GM21619 (cell line): ENCODE results near the gene RIC1.
"Not testable (repeated sequence)": the region's sequence is repeated elsewhere in the genome, so short reads cannot be mapped to it uniquely, and the experiment has no call there.

Experiments used
- ATAC-seq: cut with Tn5 transposase; IDR thresholded peaks from one replicate; pipeline ENCODE4 v1.9.1; 2021; ENCODE audit not compliant: unreplicated experiment

Gene RIC1

GRCh38 chr9:5784526-5785315 is 155.8 kb downstream of the RIC1 start:
- ATAC-seq = no peak

- ATAC-seq = no peak
Observed at GRCh38 chr9:5786370-5787127, 157.6 kb downstream of the RIC1 start.

- ATAC-seq = no peak
Observed at GRCh38 chr9:5787220-5787619, 158.3 kb downstream of the RIC1 start.

GRCh38 chr9:5787759-5788302 is 158.9 kb downstream of the RIC1 start:
- ATAC-seq = no peak

DNA sequence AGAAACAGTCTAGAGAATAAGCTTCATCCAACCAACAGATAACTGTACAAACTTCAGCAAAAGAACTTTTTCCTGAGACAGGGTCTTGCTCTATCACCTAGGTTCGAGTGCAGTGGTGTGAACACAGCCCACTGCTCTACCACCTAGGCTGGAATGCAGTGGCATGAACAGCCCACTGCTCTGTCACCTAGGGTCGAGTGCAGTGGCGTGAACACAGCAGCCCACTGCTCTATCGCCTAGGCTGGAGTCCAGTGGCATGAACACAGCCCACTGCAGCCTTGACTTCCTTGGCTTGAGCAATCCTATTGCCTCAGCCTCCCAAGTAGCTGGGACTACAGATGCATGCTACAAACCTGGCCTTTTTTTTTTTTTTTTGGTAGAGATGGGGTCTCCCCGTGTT is 160.6 kb downstream of the RIC1 start:
- no peak for ATAC-seq

- no peak for ATAC-seq
Observed at GRCh38 chr9:5790923-5791322, 162.0 kb downstream of the RIC1 start.

DNA sequence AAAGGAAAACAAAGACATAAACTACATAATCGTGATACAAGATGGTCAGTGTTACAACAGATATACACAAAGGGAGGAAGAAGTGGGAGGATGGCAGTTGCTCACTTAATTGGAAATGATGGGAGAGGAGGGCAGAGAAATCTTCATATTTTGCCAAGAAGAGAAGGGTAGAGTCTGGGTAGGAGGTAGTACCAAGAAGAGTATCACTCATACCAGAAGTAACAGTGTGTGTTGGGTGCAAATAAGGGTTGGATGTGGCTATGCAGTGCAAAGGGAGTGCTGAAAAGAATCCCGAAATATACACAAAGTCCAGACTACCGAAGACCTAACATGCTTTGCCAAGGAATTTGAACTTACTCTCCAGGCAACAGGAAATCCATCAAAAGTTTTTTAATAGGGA is 163.0 kb downstream of the RIC1 start:
- ATAC-seq = no peak

DNA sequence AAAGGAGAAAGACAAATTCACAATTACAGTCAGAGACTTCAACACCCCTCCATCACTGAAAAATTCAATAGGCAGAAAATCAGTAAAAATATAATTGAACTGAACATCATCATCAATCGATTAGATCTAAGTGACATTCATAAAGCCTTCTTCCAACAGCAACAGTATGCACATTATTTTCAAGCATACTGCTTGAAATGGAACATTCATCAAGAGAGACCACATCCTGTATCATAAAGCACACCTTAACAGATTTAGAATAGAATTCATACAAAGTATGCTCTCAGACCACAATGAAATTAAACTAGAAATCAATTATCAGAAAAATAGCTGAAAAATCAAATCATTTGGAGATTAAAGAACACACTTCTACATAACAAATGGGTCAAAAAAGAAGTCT is 164.9 kb downstream of the RIC1 start:
- ATAC-seq = no peak

- no peak for ATAC-seq
Observed at GRCh38 chr9:5796298-5796697, 167.4 kb downstream of the RIC1 start.

DNA sequence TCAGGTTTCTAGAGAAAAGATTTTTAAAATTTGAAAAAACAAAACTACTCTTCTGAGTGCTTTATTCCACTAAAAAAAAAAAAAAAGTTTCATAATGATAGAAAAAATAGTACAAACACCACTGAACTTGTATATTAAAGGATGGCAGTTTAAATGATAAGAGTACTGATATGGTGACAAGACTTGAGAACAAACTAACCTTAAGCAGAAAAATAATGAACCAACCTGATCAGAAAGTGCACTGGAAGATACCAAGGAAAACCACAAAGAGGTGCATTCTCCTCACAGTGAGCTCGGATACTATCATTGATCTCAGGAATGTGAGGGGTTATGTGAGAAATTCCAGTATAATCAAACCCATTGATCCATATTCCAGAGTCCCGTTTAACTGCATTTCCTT is 169.7 kb downstream of the RIC1 start:
- ATAC-seq = no peak

DNA sequence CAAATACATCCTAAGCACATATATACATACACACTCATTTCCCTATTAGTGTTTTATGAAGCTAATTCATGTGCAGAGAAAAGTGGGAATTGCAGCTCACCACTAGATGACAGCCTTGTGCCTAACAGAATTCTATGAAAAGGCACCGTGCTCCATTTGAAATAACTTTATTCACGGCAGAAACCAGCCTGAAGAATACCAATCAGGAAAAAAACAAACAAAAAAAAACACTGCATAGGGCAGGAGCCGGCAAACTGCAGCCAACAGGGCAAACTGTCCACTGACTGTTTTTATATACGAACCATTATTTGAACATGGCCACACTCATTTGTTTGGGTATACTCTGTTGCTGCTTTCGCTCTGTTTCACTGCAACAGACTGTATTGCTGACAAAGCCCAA is 170.4 kb downstream of the RIC1 start:
- ATAC-seq = no peak

DNA sequence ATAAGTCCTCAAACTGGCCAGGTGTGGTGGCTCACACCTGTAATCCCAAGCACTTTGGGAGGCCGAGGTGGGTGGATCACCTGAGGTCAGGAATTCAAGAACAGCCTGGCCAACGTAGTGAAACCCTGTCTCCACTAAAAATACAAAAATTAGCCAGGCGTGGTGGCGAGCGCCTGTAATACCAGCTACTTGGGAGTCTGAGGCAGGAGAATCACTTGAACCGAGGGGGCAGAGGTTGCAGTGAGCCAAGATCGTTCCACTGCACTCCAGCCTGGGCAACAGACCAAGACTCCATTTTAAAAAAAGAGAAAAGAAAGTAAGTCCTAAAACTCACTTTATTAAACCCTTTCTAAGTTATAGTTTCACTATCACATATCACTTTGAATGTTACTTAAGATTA is 171.5 kb downstream of the RIC1 start:
- ATAC-seq = not testable (repeated sequence)

- no peak for ATAC-seq
Observed at GRCh38 chr9:5800969-5801738, 172.2 kb downstream of the RIC1 start.

GRCh38 chr9:5801739-5802113 is 172.8 kb downstream of the RIC1 start:
- no peak for ATAC-seq

- ATAC-seq = no peak
Observed at GRCh38 chr9:5805478-5805877, 176.6 kb downstream of the RIC1 start.

DNA sequence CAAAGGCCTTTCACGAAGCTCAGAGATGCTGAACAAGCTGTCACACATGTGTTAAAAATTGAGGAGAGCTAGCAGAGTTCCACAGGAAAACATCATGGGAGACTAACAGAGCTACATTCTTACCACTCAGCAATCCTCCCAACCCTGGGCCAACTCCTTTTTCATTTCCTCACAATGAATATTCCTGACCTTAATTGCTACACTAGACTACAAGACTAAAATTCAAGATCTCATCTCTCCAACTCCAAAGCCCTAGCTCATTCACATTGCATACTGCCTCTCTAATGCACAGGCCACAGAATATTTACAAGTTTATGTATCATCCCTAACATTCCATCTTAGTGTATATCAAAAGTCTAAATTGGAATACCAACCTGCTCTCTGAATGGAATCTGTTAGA is 182.8 kb downstream of the RIC1 start:
- ATAC-seq = no peak

DNA sequence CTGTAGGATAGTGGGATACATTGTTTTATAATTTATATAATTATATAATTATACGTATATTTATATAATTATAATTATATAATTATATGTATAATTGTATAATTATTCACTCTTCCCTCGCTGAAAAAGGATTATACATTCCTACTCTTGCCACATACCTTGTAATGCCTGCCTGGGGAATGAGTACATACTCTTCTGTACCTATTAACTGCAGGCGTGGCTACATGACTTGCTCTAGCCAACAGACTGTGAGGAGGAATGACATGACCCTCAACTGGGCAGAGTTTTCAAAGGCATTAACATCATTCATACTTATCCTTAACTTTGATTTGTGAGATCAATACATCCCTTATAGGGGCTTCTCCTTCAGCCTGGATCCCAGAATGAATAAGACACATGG is 184.9 kb downstream of the RIC1 start:
- no peak for ATAC-seq

DNA sequence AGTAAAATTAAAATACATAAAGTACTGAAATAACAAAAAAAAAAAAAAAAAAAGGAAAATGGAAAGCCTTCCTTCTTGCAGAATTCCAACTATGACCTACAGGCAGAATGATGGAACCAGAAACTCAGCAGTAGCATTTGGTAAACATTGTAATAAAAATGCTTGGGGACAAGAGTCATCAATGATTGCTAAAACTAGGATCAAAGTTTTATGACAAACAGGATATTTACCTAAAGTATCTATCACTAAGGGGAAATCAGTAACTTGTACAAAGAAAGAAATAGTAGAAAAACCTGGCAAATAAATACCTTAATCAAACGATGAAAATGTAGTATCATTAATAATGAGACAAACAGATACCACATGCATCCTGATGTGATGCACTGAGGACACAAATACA is 186.6 kb downstream of the RIC1 start:
- ATAC-seq = no peak

DNA sequence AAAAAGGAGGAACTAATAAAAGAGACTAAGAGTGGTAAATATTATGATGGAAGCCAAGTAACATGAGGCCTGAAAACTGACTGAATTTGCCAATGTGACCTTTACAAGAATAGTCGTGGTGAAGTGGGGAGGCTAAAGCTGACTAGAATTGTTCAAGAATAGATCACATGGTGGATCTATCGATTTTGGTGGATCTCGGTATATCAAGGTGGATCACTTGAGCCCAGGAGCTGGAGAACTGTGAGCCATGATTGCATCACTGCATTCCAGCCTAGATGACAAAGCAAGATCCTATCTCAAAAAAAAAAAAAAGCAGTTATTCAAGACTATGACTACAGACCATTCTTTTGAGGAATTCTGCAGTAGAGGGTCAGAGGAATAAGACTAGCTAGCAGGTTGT is 189.0 kb downstream of the RIC1 start:
- no peak for ATAC-seq

DNA sequence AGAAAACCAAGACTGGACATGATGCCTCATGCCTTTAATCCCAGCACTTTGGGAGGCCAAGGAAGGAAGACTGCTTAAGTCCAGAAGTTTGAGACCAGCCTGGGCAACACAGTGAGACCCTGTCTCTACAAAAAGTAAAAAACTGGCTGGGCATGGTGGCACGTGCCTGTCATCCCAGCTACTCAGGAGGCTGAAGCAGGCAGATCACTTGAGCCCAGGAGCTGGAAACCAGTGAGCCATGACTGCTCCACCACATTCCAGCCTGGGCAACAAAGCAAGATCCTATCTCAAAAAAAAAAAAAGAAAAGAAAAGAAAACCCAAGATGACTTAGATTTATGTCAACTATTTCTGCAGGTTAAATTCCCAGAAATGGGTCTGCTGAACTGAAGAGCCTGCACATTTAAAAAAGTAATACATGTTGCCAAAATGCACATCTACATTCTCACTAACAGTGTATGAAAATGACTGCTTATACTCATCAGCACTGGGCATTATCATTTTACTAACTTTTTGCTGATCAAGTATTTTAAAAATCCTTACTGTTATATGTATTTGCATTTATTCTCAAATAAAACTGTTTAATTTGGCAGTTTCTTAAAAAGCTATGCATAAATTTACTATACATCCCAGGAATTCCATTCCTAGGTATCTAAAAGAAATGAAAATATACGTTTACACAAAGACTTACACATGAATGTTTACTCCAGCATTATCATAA is 189.7 kb downstream of the RIC1 start:
- no peak for ATAC-seq

GRCh38 chr9:5819174-5819573 is 190.3 kb downstream of the RIC1 start:
- ATAC-seq = no peak
